Stimulated activated CD8-positive, alpha-beta memory T cell treated with anti-CD3 and anti-CD28 coated beads, Interleukin-7, amount 100 ng/mL, for 48 hours (primary cell): ENCODE measurements around the gene MAPRE2.
"Not testable (repeated sequence)": the region's sequence is repeated elsewhere in the genome, so short reads cannot be mapped to it uniquely, and the experiment has no call there.

Source experiments
- DNase-seq, 2 donors: peaks; one replicate each; pipeline ENCODE4 v3.0.0-alpha.2; 2020; ENCODE audit warnings: low read depth in 1 of 2; ENCODE audit errors: extremely low read depth in 1 of 2

Gene MAPRE2

DNA sequence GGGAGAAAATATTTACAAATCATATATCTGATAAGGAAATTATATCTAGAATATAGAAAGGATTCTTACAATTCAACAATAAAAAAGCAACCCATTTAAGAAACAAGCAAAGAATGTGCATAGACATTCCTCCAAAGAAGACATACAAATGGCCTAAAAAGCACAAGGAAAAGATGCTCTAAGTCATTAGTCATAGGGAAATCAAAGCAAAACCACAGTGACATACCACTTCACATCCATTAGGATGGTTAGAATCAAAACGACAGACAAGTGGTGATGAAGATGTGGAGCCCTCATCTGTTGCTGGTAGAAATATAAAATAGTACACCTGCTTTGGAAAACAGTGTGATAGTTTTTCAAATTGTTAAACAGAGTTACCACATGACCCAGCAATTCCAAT, 48.2 kb downstream of the MAPRE2 start:
- DNase-seq, result no peak

DNA sequence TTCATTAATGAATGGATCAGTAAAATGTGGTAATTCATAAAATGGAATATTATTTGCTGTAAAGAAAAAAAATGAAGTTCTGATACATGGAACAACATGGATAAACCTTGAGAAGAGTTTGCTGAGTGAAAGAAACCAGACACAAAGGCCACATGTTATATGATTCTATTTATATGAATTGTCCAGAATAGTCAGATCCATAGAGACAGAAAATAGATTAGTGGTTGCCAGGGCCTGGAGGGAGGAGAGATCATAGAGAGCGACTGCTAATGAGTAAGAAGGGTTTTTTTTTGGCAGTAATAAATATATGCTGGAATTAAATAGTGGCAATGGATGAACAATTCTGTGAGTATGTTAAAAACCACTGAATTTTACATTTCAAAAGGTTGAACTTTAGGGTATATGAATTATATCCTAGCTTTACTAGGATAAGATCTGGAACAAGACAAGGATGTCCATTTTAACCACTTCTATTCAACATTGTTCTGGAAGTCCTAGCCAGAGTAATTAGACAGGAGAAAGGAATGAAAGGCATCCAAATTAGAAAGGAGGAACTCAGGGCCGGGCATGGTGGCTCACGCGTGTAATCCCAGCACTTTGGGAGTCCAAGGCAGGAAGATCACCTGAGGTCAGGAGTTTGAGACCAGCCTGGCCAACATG, 48.8 kb downstream of the MAPRE2 start:
- DNase-seq, result no peak

DNA sequence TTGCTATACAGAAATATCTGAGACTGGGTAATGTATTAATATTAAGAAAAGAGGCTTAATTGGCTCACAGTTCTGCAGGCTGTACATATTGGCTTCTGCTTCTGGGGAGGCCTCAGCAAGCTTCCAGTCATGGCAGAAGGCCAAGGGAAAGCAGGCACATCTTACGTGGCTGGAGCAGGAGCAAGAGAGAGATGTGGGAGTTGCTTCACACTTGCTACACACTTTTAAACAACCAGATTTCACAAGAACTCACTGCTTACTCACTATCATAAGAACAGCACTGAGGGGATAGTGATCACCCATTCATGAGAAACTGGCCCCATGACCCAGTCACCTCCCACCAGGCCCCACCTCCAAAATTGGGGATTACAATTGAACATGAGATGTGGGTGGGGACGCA, 50.6 kb downstream of the MAPRE2 start:
- no peak for DNase-seq

DNA sequence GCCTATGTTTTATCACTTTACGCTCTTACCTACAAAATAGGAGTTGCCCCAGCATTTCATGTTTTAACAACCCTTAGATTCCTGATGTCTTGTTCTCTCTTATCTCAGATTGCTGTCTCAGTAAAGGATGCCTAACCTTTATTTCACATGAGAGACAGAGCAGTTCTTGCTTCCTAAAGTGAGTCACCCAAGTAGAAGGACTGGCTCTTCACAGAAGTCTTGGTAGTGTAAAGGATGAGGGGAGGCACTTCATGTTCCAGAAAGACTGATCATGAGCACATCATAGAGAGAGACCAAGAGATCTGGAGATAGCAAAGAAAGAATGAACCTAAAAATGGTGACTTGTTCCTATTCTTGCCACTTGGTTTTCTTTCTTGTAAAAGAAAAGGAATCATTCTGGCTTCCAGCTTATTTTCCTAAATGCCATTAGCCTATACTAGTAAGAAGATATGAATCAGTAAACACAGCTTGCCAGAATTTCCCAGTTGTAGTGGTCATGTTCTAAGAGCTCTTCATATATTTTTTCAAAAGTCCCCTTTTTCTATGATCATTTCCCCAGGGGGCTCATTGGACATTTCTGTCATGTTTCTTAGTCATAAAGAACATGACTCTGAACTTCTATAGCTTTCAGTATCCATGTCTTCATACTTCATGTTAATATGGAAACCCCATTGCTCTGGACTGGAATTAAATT, 54.9 kb downstream of the MAPRE2 start:
- DNase-seq, result no peak

DNA sequence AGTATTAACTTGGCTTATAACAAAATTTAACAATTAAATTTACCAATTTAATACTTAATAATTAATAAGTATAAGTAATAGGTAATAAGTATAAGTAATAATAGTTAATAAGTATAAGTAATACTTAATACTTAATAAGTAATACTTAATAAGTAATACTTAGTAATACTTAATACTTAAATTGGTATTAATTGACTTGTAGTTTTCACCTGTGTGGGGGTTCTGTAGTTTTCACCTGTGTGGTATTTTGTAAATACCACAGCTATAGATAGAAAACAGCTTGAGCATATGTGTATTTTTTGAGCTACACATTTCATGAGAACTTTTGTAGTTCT, 55.4 kb downstream of the MAPRE2 start:
- DNase-seq, result no peak

DNA sequence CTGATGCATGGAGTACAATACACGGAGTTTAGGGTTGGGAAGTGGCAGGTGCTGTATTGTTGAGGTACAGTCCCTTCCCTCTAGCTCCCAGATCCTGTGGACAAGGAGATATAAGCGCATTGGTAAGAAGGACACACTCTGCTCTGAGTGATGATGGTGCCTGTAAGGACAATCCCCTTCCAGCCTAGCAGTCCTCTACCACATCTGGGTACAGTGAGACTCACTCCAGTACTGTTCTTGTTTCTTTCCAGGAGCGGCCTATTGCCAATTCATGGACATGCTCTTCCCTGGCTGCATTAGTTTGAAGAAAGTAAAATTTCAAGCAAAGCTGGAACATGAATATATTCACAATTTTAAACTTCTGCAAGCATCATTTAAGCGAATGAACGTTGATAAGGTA, 56.0 kb downstream of the MAPRE2 start:
- DNase-seq, result no peak

DNA sequence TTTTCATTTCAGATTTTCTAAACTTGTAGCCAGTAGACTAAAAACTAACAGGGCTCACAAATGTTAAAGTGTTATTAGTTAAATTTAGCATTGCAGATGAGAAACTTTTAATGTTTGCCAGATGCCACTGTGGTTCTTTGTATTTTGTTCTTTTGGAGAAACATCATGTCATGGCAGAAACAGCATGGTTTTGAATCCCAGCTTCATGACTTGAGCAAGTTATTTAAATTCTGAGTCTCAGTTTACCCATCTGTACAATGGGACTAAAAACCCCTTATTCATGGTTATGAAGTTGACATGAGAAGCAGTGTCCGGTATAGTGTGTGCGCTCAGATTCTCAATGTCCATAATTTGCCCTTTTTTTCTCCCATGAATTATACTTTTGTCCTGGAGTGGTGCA, 56.5 kb downstream of the MAPRE2 start:
- no peak for DNase-seq

DNA sequence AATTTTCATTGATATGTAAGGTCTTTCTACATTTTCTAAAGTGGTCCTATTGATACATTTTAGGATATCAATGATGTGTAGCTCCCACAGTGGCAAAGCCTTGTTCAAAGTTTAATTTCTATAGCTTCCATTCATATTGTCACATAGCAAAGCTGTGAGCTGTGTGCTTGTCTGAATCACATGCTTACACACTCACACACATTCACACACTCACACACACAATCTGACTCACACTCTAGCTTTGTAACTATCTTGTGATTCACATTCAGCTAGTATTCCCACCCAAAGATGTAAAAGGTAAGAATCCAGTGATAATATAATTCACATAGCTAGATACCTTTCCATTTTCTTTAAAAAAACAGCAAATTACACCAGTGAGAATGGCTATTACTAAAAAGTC, 58.7 kb downstream of the MAPRE2 start:
- no peak for DNase-seq

DNA sequence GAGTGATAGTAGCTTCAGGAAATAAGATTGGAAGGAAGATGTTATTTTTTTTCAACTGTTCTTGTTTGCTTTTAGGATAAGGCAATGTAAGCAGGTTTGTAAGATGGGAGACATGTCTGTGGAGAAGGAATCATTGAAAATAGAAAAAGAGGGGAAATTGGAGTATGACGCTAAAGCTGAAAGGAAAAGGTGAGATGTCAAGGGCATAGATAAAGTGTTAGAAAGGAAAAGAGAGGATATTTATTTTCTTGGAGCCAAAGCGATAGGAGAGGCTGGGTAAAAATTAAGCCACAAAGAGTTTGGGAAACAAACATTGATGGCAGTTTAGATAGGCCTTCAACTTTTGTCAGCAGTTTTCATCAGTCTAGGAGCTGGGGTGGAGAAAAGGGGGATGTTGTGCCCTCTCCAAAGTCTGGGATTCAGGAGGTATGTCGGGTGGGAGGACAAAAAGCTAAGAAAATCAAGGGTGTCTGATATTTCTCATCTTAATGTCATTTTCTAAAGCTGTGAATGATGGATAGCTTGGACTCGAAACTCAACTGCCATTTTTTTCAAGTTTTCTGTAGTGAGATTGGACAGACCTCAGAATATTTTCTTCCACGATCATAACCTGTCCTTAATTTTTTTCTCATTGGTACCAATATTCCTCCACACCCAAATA, 63.3 kb downstream of the MAPRE2 start:
- DNase-seq, result no peak

DNA sequence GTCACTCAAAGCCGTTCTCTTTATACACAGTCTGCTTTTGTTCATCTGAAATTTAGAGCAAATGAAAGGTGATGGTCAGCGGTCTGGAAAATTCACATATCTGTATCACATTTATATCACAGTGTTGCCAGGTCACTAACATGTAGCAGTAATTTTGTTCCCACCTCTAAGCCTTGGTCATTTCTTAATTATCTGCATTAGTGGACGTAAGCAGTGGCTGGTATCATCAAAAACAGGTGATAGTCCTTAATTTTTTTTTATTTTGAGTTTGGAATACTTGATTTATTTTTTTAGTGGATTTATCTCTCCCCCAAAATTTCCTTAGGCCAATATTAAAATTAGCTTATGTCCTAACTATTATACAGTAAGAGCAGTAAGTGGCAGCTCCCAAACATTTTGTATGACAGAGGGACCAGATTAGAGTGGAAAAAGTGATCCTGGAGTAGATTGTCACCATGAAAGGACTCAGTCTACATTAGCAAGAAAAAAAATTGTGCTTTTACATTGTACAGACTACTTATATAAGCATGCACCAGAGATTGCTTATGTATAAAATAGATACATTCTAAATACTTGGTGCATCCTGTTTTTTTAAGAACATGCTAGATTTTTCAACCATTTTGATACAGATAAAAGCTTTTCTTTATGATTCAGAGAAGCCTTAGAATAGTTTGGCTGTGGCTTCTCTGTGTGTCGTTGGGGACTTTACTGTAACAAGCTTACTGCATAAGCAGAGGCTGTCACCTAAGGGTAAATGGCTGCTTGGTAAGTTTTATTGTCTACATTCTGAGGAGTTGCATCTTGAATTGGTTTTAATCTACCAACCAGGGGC, 65.0 kb downstream of the MAPRE2 start:
- no peak for DNase-seq

DNA sequence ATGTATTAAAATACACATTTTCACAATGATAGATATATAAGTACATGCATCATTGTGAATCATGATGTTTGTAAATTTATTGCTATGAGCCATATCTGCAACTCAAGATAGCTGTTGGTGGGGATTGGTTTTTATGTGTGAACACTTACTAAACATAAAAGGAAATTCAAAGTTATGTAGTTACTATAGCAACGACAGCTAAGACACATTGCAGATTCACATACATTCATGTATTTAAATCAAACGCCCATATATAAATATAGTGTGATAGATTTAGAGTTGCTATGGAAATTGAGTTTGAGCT, 65.6 kb downstream of the MAPRE2 start:
- DNase-seq, result no peak

DNA sequence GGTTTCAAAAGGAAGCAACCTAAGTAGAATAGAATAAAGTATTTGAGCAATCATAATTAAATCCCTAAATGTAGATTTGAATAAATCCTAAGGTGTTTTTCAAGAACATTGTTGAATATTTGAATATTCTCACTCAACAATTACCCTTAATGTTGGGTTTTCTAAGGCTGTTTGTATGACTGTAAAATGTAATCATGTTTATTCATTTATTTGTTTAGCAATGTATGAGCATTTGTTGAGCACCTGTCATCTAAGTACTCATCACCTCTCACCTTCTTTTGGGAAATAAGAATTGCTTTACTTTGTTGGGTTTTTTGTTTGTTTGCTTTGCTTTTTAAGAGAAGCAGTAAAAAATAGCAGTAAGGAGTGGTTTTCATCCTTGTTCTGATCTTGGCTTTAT, 66.0 kb downstream of the MAPRE2 start:
- DNase-seq, result no peak

DNA sequence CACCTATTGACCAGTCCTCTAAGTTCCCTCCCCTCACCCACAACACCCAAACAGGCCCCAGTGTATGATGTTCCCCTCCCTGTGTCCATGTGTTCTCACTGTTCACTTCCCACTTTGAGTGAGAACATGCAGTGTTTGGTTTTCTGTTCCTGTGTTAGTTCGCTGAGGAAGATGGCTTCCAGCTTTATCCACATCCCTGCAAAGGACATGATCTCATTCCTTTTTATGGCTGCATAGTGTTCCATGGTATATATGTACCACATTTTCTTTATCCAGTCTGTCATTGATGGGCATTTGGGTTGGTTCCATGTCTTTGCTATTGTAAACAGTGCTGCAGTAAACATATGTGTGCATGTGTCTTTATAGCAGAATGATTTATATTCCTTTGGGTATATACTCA, 66.9 kb downstream of the MAPRE2 start:
- not testable (repeated sequence) for DNase-seq

DNA sequence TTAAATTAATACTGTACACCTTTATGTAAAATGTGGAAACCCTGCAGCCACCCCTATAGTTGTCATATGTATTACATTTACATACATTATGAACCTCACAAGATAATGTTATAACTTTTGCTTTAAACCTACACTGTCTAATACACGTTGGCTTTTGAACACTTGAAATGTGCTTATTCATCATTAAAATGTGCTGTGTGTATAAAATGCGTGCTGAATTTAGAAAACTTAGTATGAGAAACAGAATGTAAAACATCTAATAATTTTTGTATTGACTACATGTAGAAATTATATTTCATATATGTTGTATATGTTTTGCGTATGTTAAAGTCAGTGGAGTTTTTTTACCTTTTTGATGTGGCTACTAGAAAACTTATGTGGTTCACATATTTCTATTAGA, 68.8 kb downstream of the MAPRE2 start:
- no peak for DNase-seq

DNA sequence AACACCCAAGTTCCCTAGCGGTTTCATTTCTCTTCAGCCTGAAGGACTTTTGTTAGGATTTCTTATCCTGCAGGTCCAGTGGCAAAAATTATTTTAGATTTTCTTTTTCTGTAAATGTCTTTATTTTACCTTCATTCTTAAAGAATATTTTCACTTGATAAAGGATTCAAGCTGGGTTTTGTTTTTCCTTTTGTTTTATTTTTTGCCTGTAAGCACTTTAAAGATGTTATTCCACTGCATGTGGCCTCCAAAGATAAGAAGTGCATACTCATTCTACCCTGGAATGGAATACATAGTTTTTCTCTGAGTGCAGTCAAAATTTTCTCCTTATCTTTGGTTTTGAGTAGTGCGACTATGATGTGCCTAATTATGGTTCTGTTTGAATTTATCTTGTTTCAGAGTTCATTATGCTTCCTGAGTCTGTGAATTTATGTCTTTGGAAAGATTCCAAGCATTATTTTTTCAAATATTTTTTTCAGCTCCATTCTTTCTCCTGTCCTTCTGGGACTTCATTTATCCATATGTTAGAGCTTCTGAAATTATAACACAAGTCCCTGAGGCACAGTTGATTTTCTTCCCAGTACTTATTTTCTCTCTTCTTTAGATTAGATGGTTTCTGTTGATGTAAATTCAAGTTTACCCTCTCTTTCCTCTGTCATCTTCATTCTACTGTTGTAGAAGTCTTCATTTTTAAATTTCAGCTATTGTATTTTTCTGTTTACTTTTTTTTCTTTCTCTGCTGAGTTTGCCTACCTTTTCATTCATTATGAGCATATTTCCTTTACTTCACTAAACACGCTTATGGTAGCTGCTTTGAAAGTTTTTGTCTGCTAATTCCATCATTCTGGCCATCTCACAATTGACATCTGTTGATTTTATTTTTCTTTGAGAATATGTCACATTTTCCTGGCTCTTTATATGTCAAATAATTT, 69.6 kb downstream of the MAPRE2 start:
- no peak for DNase-seq

DNA sequence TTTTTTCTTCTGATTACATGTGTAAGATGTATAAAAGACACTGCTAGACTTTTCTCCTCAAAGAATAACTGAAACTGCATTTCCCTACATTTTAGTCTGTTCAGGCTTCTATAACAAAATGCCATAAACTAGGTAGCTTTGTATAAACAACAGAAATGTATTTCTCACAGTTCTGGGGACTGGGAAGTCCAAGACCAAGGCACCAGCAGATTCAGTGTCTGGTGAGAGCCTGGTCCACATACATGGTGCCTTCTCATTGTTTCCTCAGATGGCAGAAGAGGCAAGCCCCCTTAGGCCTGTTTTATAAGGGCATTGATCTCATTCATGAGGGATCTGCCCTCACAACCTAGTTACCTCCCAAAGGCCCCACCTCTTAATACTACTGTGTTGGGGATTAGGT, 71.5 kb downstream of the MAPRE2 start:
- DNase-seq, result no peak

DNA sequence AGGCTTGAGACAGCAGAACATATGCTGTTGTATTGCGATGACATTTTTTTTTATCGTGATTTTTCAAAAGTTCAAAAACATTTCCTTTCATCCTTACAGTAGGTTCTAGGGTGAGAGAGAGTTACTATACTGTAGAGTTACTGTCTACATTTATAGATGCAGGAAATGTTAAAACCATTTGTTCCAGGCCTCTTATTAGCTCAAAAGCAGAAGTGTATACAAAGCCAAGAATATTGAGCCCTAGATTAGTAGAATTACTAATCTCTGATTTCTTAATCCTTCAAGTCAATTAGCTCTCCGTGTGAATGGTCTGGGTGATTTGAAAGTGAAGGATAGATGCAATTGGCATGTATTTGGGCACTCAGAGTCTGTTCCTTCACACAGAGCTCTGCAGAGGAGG, 73.1 kb downstream of the MAPRE2 start:
- DNase-seq, result no peak

DNA sequence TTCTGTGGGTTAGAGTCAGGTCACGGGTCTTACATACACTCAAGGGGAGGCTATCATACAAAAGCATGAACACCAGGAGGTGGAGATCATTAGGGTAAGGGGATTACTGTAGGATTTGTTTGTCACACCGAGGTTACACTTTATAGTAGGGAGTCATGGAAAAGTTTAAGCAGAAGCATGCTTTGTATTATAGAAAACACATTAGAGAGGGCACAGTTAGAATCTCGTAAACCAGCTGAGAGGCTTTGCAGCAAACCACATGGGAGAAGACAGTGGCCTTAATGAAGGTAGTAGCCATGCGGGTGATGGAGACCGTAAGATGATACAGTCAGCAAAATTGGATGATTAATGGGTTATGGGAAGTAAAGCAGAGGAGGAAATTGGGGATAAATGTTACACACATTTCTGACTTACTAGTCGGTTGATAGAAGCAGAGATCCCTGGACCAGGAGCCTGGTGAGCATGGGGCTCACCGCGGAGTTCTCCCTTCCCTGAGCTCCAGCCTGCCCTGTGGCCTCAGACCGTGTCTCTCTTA, 75.6 kb downstream of the MAPRE2 start:
- no peak for DNase-seq

DNA sequence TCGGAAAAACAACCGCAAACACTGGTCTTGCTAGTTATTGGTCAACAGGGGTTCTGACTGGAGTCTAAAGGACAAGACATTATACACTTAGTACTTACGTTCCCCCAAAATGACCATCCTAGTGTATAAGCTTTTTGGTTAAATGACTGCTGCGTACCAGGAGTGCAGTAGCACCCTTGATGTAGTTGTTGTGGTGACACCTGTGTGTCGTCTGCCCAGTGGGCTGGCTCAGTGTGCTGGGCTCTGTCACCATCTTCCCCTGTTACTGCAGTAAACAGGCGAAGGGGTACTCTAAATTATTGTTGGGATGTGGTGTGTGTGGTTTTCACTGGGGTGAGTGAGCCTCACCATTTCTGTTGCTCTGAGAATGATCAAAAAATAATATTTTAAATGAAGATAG, 76.2 kb downstream of the MAPRE2 start:
- no peak for DNase-seq

DNA sequence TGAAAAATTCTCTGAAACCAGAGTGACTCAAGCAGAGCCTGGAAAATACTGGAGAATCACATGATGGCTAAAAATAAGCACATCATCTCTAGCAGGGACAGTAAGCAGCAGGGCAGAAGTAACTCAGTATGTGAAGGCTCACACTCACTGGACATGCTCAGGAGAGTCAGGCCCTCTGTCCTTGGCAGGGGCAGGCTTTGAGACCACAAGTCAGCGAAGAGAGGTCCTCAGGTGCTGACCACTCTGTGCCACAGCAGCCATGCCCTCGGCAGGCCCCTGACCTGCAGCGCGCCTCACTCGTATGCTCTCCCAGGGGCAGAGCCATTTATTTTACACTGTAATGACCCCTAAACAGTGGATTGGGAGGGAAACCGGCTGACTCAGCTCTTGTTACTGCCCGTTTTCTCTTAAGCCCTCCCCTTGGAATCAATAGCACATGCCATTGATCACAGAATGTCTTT, 76.8 kb downstream of the MAPRE2 start:
- no peak for DNase-seq
